Measurements from ENCODE around the gene ZNF689.

DNA sequence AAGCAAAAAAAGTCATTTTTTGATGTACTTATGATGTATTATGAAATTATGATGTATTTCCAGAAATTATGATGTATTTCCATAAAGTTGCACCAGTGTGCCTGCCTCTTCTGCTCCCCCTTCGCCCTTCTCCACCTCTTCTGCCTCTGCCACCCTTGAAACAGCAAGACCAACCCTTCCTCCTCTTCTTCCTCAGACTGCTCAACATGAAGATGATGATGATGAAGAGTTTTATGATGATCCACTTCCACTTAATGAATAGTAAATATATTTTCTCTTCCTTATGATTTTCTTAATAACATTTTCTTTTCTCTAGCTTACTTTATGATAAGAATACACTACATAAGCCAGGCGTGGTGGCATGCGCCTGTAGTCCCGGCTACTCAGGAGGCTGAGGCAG, 17.3 kb downstream of the ZNF689 start:
- TF ChIP-seq POLR2A (IDR thresholded peaks at IDR 0.05; ENCODE audit: low read length) (no peak), HDAC2 (IDR thresholded peaks at IDR 0.05) (no peak), HOXA7 (CRISPR knock-in tag; IDR thresholded peaks at IDR 0.05) (no peak), JUN (IDR thresholded peaks at IDR 0.05) (no peak), RCOR1 (IDR thresholded peaks at IDR 0.05; ENCODE audit: low read depth, low read length) (no peak), MAFK (IDR thresholded peaks at IDR 0.05; ENCODE audit: partially characterized antibody) (no peak)
- TF ChIP-seq, protein P1, sequence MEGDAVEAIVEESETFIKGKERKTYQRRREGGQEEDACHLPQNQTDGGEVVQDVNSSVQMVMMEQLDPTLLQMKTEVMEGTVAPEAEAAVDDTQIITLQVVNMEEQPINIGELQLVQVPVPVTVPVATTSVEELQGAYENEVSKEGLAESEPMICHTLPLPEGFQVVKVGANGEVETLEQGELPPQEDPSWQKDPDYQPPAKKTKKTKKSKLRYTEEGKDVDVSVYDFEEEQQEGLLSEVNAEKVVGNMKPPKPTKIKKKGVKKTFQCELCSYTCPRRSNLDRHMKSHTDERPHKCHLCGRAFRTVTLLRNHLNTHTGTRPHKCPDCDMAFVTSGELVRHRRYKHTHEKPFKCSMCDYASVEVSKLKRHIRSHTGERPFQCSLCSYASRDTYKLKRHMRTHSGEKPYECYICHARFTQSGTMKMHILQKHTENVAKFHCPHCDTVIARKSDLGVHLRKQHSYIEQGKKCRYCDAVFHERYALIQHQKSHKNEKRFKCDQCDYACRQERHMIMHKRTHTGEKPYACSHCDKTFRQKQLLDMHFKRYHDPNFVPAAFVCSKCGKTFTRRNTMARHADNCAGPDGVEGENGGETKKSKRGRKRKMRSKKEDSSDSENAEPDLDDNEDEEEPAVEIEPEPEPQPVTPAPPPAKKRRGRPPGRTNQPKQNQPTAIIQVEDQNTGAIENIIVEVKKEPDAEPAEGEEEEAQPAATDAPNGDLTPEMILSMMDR (IDR thresholded peaks at IDR 0.05) = no peak
- TF ChIP-seq, protein P2, sequence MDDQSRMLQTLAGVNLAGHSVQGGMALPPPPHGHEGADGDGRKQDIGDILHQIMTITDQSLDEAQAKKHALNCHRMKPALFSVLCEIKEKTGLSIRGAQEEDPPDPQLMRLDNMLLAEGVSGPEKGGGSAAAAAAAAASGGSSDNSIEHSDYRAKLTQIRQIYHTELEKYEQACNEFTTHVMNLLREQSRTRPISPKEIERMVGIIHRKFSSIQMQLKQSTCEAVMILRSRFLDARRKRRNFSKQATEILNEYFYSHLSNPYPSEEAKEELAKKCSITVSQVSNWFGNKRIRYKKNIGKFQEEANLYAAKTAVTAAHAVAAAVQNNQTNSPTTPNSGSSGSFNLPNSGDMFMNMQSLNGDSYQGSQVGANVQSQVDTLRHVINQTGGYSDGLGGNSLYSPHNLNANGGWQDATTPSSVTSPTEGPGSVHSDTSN (IDR thresholded peaks at IDR 0.05) = no peak

Measured in A549 (cell line).